Smooth muscle cell (in vitro differentiated cells): ENCODE measurements around the gene SHISA4. TPM values are rescaled to one million over a fixed set of nuclear protein-coding genes. Genes with fewer than 3 reads are reported as not detected.

Experiments
- DNase-seq: peaks from one replicate; lab custom pipeline; 2025; ENCODE audit not compliant: unreplicated experiment; lab: John Stamatoyannopoulos, UW
- H2AFZ ChIP-seq: fragments of 200-600 bp; sonication (generic); 2 replicates; pipeline ENCODE4 v1.6.0; 2016; ENCODE audit warnings: antibody characterized with exemption, low read depth, mild to moderate bottlenecking
- H3F3A ChIP-seq: fragments of 200-600 bp; sonication (generic); 2 replicates; pipeline ENCODE4 v1.6.0; 2017; ENCODE audit warnings: antibody characterized with exemption, low read depth
- H3K27ac ChIP-seq: fragments of 200-600 bp; sonication (generic); 2 replicates; pipeline ENCODE4 v1.5.1; 2016; ENCODE audit warnings: low read depth, mild to moderate bottlenecking
- H3K27me3 ChIP-seq: fragments of 200-600 bp; sonication (generic); 2 replicates; pipeline ENCODE4 v1.6.1; 2016; ENCODE audit warnings: low read depth, mild to moderate bottlenecking
- H3K36me3 ChIP-seq: fragments of 200-600 bp; sonication (generic); 2 replicates; pipeline ENCODE4 v1.5.1; 2016; ENCODE audit warnings: low read depth
- H3K4me1 ChIP-seq: fragments of 200-600 bp; sonication (generic); 2 replicates; pipeline ENCODE4 v1.5.1; 2016; ENCODE audit warnings: low read depth
- H3K4me2 ChIP-seq: fragments of 200-600 bp; sonication (generic); 2 replicates; pipeline ENCODE4 v1.6.0; 2016; ENCODE audit warnings: mild to moderate bottlenecking
- H3K4me3 ChIP-seq: fragments of 200-600 bp; sonication (generic); 2 replicates; pipeline ENCODE4 v1.5.1; 2016; ENCODE audit warnings: mild to moderate bottlenecking
- H3K79me2 ChIP-seq: fragments of 200-600 bp; sonication (generic); 2 replicates; pipeline ENCODE4 v1.6.0; 2016; ENCODE audit warnings: low read depth, mild to moderate bottlenecking
- H3K9ac ChIP-seq: fragments of 200-600 bp; sonication (generic); 2 replicates; pipeline ENCODE4 v1.6.0; 2016; ENCODE audit warnings: low read depth
- H3K9me3 ChIP-seq: fragments of 200-600 bp; sonication (generic); replicated peaks from 2 replicates; pipeline ENCODE4 v1.5.1; 2016; ENCODE audit warnings: low read depth
- H4K20me1 ChIP-seq: fragments of 200-600 bp; sonication (generic); 2 replicates; pipeline ENCODE4 v1.6.0; 2016; ENCODE audit warnings: low read depth
- CTCF ChIP-seq: fragments of 200-600 bp; sonication (generic); IDR thresholded peaks from 2 replicates; pipeline ENCODE4 v1.5.1; 2017; ENCODE audit warnings: borderline replicate concordance, mild to moderate bottlenecking, antibody characterized with exemption; ENCODE audit not compliant: insufficient read depth, poor library complexity, severe bottlenecking
- WGBS: methylation state at CpG from one replicate; pipeline ENCODE4 v1.1.7; 2016; ENCODE audit warnings: low lambda C conversion rate; 5-methylcytosine and 5-hydroxymethylcytosine counted together
- polyA plus RNA-seq: library from polyadenylated mRNA; unstranded; fragments of >200 nt; fragmentation: Nextera tagmentation; extraction: Ambion mirVana; gene quantifications from 2 replicates; pipeline ENCODE4 v1.2.1, GENCODE V29; 2016
- total RNA-seq: library from RNA; depleted of rRNA; stranded (reverse); fragments of >200 nt; gene quantifications from 2 replicates; pipeline ENCODE4 v1.2.3, GENCODE V29; 2014

Gene SHISA4
- total and polyA plus RNA-seq, 2 experiments from 2014 or later: 30.1 to 73.5 TPM

DNA sequence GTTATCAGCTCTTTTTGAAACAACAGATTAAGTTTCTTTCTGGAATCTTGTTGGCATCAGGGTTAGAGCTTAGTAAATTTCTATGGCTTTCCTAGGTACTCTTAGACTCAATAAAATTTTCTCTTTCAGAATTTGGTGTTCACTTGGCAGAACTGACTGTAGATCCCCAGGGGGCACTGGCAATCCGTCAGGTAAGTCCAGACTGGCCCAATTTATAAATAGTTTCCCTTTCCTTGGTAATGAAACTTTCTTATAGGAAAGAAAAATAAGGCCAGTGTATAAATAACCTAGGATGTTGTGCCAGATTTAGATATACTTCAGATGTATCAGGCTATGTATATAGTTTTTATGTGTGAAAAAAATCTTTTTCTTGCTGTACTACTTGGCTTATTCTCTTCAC lies 41.5 kb upstream of the SHISA4 start:
- Histone ChIP-seq H2AFZ (no peak overlapping the region), H4K20me1 (peaks cover 67% of the 10 kb centered on the region), H3K4me2 (no peak overlapping the region), H3F3A (no peaks in the 10 kb centered on the region), H3K36me3 (peaks cover 4% of the 10 kb centered on the region), H3K27ac (no peak overlapping the region), H3K79me2 (peaks cover 54% of the 10 kb centered on the region), H3K4me3 (no peak overlapping the region), H3K27me3 (no peaks in the 10 kb centered on the region), H3K9ac (no peak overlapping the region), H3K4me1 (no peaks in the 10 kb centered on the region), H3K9me3 (no peaks in the 10 kb centered on the region)
- no peak for DNase-seq
- no peak for TF ChIP-seq CTCF
- WGBS: 97% methylated on average over 1 of the region's 1 CpG

GRCh38 chr1:201848230-201848629 lies 40.5 kb upstream of the SHISA4 start:
- H3K9me3 ChIP-seq: no peaks in the 10 kb centered on the region
- no peak overlapping the region for H3K27ac ChIP-seq
- no peaks in the 10 kb centered on the region for H3K4me1 ChIP-seq
- peaks cover 56% of the 10 kb centered on the region for H4K20me1 ChIP-seq
- no peak overlapping the region for H2AFZ ChIP-seq
- H3K9ac ChIP-seq: no peak overlapping the region
- H3K4me3 ChIP-seq: no peak overlapping the region
- no peaks in the 10 kb centered on the region for H3K27me3 ChIP-seq
- no peak overlapping the region for H3K4me2 ChIP-seq
- DNase-seq: no peak
- no peak for TF ChIP-seq CTCF
- WGBS: 93% methylated on average over 6 of the region's 6 CpGs
- H3F3A ChIP-seq: no peaks in the 10 kb centered on the region
- peaks cover 13% of the 10 kb centered on the region for H3K36me3 ChIP-seq
- H3K79me2 ChIP-seq: peaks cover 43% of the 10 kb centered on the region

GRCh38 chr1:201849372-201850052 lies 39.2 kb upstream of the SHISA4 start:
- Histone ChIP-seq H4K20me1 (peaks cover 43% of the 10 kb centered on the region), H3K4me1 (no peaks in the 10 kb centered on the region), H3K9ac (no peak overlapping the region), H3K27me3 (no peaks in the 10 kb centered on the region), H3K4me2 (no peak overlapping the region), H3K4me3 (no peak overlapping the region), H3K79me2 (peaks cover 30% of the 10 kb centered on the region), H3K36me3 (peaks cover 24% of the 10 kb centered on the region), H3K9me3 (no peaks in the 10 kb centered on the region), H2AFZ (no peak overlapping the region), H3K27ac (peak overlapping the region; percentile 65), H3F3A (no peaks in the 10 kb centered on the region)
- WGBS: 94% methylated on average over 2 of the region's 2 CpGs
- no peak for DNase-seq
- TF ChIP-seq CTCF: no peak

- Histone ChIP-seq H3K27ac (peak overlapping the region; percentile 65), H3K4me1 (no peaks in the 10 kb centered on the region), H3K27me3 (no peaks in the 10 kb centered on the region), H3K36me3 (peaks cover 27% of the 10 kb centered on the region), H2AFZ (no peak overlapping the region), H4K20me1 (peaks cover 38% of the 10 kb centered on the region), H3K4me3 (no peak overlapping the region), H3K9ac (no peak overlapping the region), H3K4me2 (peak overlapping the region; percentile 31), H3K9me3 (no peaks in the 10 kb centered on the region), H3F3A (no peaks in the 10 kb centered on the region), H3K79me2 (peaks cover 25% of the 10 kb centered on the region)
- no peak for TF ChIP-seq CTCF
- DNase-seq: no peak
- 24% methylated on average over 1 of the region's 1 CpG for WGBS
Observed at GRCh38 chr1:201850053-201850397, 38.7 kb upstream of the SHISA4 start.
